Uterus (tissue), 2 donors: ENCODE data around the gene TDRD9.

ENCODE experiments used
- CTCF ChIP-seq, 4 experiments: fragments of 200-600 bp in 2 of 4; fragments of 450-650 bp in 2 of 4; sonication (generic) in 2 of 4; IDR thresholded peaks; one replicate each; pipeline ENCODE4 v1.5.1; 2016 to 2019; ENCODE audit warnings: antibody characterized with exemption in 4 of 4, mild to moderate bottlenecking in 2 of 4, moderate library complexity in 1 of 4
- POLR2A ChIP-seq, 2 donors: fragments of 450-650 bp; IDR thresholded peaks; one replicate each; pipeline ENCODE4 v1.6.1; 2016; ENCODE audit warnings: antibody characterized with exemption in 2 of 2, mild to moderate bottlenecking in 1 of 2, moderate library complexity in 1 of 2

DNA sequence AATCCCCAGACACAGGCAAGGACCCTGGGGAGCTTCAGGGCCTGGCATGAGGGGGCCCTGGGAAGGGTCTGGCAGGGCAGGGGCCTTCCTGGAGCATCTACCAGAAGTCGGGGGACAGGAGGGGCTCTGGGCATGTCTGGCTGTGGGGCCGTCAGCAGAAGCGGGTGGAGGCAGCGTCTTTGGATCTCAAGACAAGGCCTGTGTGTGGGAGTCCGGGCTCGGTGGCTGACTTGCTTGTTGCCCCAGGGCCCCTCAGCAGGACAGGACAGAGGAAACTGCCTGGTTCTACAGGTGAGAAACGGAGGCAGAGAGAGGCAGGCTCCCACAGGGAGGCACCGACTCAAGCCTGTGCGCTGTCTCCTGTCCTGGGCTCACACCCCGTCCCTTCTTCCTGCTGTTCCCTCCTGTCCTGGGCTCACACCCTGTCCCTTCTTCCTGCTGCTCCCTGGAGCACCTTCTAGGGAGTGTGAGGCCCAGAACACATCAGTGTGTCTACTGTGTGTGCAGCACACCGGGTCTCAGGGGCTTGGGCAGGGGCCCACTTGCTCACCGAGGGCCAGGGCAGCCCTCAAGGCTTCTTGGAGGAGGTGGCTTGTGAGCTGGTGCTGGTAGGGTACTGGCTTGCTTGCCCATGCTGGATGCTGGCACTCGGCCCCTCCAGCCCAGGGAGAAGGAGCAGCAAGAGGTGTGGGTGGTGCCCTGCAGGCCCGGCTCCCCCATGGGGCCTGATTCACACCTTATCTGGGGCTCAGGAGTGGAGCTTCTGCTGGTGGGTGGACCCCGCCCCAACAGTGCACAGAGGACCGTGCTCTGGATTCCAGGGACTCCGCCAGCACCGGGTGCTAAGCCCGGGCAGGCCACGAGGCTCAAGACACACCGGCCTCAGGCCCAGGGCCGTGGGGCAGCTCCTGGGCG, 172.2 kb downstream of the TDRD9 start:
- TF ChIP-seq CTCF (IDR thresholded peaks at IDR 0.05) (no peak), POLR2A (IDR thresholded peaks at IDR 0.05) (no peak)
